MM.1S (cell line): ENCODE measurements around the gene YY2.
"Not testable (repeated sequence)": the region's sequence is repeated elsewhere in the genome, so short reads cannot be mapped to it uniquely, and the experiment has no call there.

ENCODE experiments used
- DNase-seq: peaks from one replicate; pipeline ENCODE4 v3.0.0-alpha.2; 2015
- H2AFZ ChIP-seq: fragments of 300-600 bp; sonication (generic); 2 replicates; pipeline ENCODE4 v1.6.0; 2016; ENCODE audit warnings: antibody characterized with exemption, low read length
- H3F3A ChIP-seq: fragments of 300-600 bp; sonication (generic); 2 replicates; pipeline ENCODE4 v1.6.1; 2016; ENCODE audit warnings: mild to moderate bottlenecking, antibody characterized with exemption, low read length, moderate library complexity, mixed read lengths; ENCODE audit not compliant: insufficient read depth
- H3K27ac ChIP-seq: fragments of 300-600 bp; sonication (generic); 2 replicates; pipeline ENCODE4 v1.5.1; 2016; ENCODE audit warnings: mild to moderate bottlenecking, low read length
- H3K27me3 ChIP-seq: fragments of 300-600 bp; sonication (generic); replicated peaks from 2 replicates; pipeline ENCODE4 v1.6.0; 2016; ENCODE audit warnings: low read length; ENCODE audit not compliant: insufficient read depth
- H3K36me3 ChIP-seq: fragments of 300-600 bp; sonication (generic); replicated peaks from 2 replicates; pipeline ENCODE4 v1.6.1; 2016; ENCODE audit warnings: mild to moderate bottlenecking, low read length, mixed read lengths; ENCODE audit not compliant: insufficient read depth
- H3K4me1 ChIP-seq: fragments of 300-600 bp; sonication (generic); 2 replicates; pipeline ENCODE4 v1.6.1; 2016; ENCODE audit warnings: low read length, mixed read lengths
- H3K4me2 ChIP-seq: fragments of 300-600 bp; sonication (generic); 2 replicates; pipeline ENCODE4 v1.6.0; 2016; ENCODE audit warnings: low read depth, low read length
- H3K4me3 ChIP-seq: fragments of 300-600 bp; sonication (generic); 2 replicates; pipeline ENCODE4 v1.5.1; 2016; ENCODE audit warnings: low read length, mixed read lengths
- H3K79me2 ChIP-seq: fragments of 300-600 bp; sonication (generic); 2 replicates; pipeline ENCODE4 v1.6.1; 2016; ENCODE audit warnings: mixed run types, low read length, mixed read lengths
- H3K9ac ChIP-seq: fragments of 300-600 bp; sonication (generic); 2 replicates; pipeline ENCODE4 v1.6.1; 2016; ENCODE audit warnings: low read length, mixed read lengths
- H3K9me2 ChIP-seq: fragments of 300-600 bp; sonication (generic); replicated peaks from 2 replicates; pipeline ENCODE4 v1.6.1; 2016; ENCODE audit warnings: mild to moderate bottlenecking, low read length, mixed read lengths; ENCODE audit not compliant: insufficient read depth
- H3K9me3 ChIP-seq: fragments of 300-600 bp; sonication (generic); replicated peaks from 2 replicates; pipeline ENCODE4 v1.6.1; 2016; ENCODE audit warnings: mild to moderate bottlenecking, low read length, mixed read lengths; ENCODE audit not compliant: insufficient read depth
- H4K20me1 ChIP-seq: fragments of 300-600 bp; sonication (generic); 2 replicates; pipeline ENCODE4 v1.6.1; 2016; ENCODE audit warnings: mild to moderate bottlenecking, low read length, moderate library complexity, mixed read lengths; ENCODE audit not compliant: insufficient read depth
- CTCF ChIP-seq: fragments of 300-600 bp; sonication (generic); IDR thresholded peaks from 2 replicates; pipeline ENCODE4 v1.5.1; 2016; ENCODE audit warnings: antibody characterized with exemption, low read length, mixed read lengths
- EZH2 ChIP-seq: fragments of 300-600 bp; sonication (generic); optimal IDR thresholded peaks from 2 replicates; pipeline ENCODE3; 2017; ENCODE audit warnings: low read depth, mild to moderate bottlenecking, antibody characterized with exemption, low read length, mixed read lengths
- EZH2phosphoT487 ChIP-seq: fragments of 300-600 bp; sonication (generic); IDR thresholded peaks from 2 replicates; pipeline ENCODE4 v1.6.1; 2018; ENCODE audit warnings: antibody characterized with exemption, low read length

YY2 gene

GRCh38 chrX:21870494-21870893 lies 14.7 kb downstream of the YY2 start:
- no peaks in the 10 kb centered on the region for H4K20me1 ChIP-seq
- no peaks in the 10 kb centered on the region for H3K36me3 ChIP-seq
- no peak for DNase-seq
- no peak overlapping the region for H3K9ac ChIP-seq
- H3K27me3 ChIP-seq: no peaks in the 10 kb centered on the region
- TF ChIP-seq EZH2 (no peak), CTCF (no peak), EZH2phosphoT487 (no peak)
- H3K4me3 ChIP-seq: no peak overlapping the region
- no peak overlapping the region for H3K27ac ChIP-seq
- no peak overlapping the region for H2AFZ ChIP-seq
- no peaks in the 10 kb centered on the region for H3K9me3 ChIP-seq
- H3K79me2 ChIP-seq: no peaks in the 10 kb centered on the region
- H3K9me2 ChIP-seq: no peaks in the 10 kb centered on the region
- H3K4me1 ChIP-seq: no peaks in the 10 kb centered on the region
- no peaks in the 10 kb centered on the region for H3F3A ChIP-seq
- no peak overlapping the region for H3K4me2 ChIP-seq

- Histone ChIP-seq H3K9me2 (no peaks in the 10 kb centered on the region), H2AFZ (no peak overlapping the region), H3K79me2 (no peaks in the 10 kb centered on the region), H3F3A (no peaks in the 10 kb centered on the region), H3K9me3 (no peaks in the 10 kb centered on the region), H3K4me1 (no peaks in the 10 kb centered on the region), H4K20me1 (no peaks in the 10 kb centered on the region), H3K4me3 (no peak overlapping the region), H3K4me2 (no peak overlapping the region), H3K36me3 (no peaks in the 10 kb centered on the region), H3K9ac (no peak overlapping the region), H3K27ac (no peak overlapping the region), H3K27me3 (no peaks in the 10 kb centered on the region)
- TF ChIP-seq EZH2 (no peak), EZH2phosphoT487 (no peak), CTCF (no peak)
- no peak for DNase-seq
Observed at GRCh38 chrX:21873063-21873775, 17.4 kb downstream of the YY2 start.

- H3K4me2 ChIP-seq, H3K79me2 ChIP-seq, H3K27ac ChIP-seq, H3F3A ChIP-seq, H2AFZ ChIP-seq, H3K36me3 ChIP-seq, H4K20me1 ChIP-seq, H3K9me2 ChIP-seq, H3K4me1 ChIP-seq, H3K9ac ChIP-seq, H3K27me3 ChIP-seq, H3K9me3 ChIP-seq, H3K4me3 ChIP-seq, DNase-seq: not testable (repeated sequence)
Observed at GRCh38 chrX:21874182-21874581, 18.4 kb downstream of the YY2 start.

GRCh38 chrX:21875013-21875412 lies 19.2 kb downstream of the YY2 start:
- Histone ChIP-seq H3K9me3 (no peaks in the 10 kb centered on the region), H3K9me2 (no peaks in the 10 kb centered on the region), H3K4me1 (no peaks in the 10 kb centered on the region), H4K20me1 (no peaks in the 10 kb centered on the region), H3K27ac (no peak overlapping the region), H3K27me3 (no peaks in the 10 kb centered on the region), H3K9ac (no peak overlapping the region), H3K79me2 (no peaks in the 10 kb centered on the region), H2AFZ (no peak overlapping the region), H3F3A (no peaks in the 10 kb centered on the region), H3K4me3 (no peak overlapping the region), H3K4me2 (no peak overlapping the region), H3K36me3 (no peaks in the 10 kb centered on the region)
- DNase-seq: no peak
- TF ChIP-seq EZH2: no peak
- no peak for TF ChIP-seq CTCF
- TF ChIP-seq EZH2phosphoT487: no peak
